Bone marrow (tissue), 2 donors: ENCODE data around the gene ABCC6.
"Not testable (repeated sequence)": the region's sequence is repeated elsewhere in the genome, so short reads cannot be mapped to it uniquely, and the experiment has no call there.

Experiments used
- DNase-seq, 2 donors: peaks; one replicate each; lab custom pipeline; 2025; lab: John Stamatoyannopoulos, UW

ABCC6 gene

DNA sequence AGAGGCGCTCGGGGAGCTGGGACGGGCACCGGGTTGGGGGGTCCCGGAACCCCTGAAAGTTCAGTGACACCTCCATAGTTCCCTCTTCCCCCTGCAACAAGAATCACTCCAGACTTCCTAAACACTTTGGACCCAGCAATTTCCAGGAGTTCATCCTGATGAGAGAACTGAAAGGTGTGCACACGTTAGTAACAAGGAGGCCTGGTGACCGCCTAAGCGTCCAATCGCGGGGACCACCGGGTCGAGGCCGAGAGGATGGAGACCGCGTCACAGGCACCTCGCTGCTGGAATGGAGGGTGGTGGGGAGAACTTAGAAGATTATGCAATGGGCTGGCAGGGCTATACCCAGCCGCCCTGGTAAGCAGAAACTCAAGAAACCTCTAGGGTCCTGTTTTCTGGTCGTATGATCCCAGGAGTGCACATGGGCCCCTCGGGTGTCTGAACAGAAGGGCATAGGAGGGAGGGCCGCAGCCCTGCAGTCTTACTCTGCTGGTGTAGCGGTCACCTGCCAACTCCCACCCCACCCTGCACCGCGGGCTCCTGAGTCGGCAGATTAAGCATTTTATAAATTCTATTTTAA, 458 bp upstream of the ABCC6 start:
- not testable (repeated sequence) for DNase-seq

DNA sequence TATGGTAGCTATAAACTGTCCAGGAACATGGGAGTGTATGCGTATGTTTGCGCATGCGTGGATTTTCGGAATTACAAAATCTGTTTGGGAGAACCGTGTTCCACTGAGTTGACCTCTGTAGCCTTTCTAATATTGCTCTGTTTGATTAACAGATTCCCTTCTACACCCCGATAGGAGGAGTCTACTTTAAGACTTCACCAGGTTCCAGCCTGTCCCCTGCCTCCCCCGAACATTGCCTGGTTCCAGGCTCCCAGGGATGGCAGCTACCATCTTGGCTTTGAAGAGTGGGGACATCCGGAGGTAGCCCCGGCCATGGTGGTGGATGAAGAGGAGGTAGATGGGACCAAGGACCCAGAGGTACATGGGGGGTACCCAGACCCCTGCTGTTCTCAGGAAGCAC, 1.9 kb downstream of the ABCC6 start:
- DNase-seq = not testable (repeated sequence)

DNA sequence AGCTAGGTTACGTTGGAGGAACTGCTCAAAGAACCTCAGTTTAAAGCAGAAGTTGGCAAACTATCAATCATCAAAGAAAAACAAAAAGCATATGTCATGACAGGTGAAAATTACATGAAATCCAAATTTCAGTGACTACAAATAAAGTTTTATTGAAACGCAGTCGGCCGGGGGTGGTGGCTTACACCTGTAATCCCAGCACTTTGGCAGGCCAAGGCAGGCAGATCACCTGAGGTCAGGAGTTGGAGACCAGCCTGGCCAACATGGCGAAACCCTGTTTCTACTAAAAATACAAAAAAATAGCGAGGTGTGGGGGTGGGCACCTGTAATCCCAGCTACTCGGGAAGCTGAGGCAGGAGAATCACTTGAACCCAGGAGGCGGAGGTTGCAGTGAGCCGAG, 2.8 kb downstream of the ABCC6 start:
- not testable (repeated sequence) for DNase-seq

DNA sequence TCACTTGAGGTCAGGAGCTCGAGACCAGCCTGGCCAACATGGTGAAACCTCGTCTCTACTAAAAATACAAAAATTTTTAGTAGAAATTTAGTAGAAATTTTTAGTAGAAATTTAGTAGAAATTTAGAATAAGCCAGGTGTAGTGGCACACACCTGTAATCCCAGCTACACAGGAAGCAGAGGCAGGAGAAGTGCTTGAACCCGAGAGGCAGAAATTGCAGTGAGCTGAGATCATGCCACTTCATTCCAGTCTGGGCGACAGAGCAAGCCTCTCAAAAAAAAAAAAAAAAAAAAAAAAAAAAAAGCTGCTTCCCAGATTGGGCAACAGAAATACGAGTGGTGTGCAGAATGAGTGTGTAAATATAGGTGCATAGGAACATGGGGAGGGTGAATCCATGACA, 4.5 kb downstream of the ABCC6 start:
- not testable (repeated sequence) for DNase-seq

DNA sequence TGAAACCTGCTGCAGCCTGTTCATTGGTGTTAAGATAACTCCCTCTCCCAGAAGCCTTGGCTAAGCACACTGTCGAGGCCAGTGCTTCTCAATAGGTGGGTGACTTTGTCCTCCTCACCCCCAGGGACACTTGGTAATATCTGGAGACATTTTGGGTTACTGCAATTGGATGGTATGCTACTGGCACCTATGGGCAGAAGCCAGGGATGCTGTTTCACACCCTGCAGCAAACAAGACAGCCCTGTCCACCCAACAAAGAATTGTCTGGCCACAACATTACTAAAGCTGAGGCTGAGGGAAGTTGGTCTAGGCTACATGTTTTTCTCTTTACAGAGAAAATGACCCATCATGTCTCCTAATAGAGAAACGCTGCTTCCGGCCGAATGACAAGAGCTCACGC, 4.9 kb downstream of the ABCC6 start:
- not testable (repeated sequence) for DNase-seq

DNA sequence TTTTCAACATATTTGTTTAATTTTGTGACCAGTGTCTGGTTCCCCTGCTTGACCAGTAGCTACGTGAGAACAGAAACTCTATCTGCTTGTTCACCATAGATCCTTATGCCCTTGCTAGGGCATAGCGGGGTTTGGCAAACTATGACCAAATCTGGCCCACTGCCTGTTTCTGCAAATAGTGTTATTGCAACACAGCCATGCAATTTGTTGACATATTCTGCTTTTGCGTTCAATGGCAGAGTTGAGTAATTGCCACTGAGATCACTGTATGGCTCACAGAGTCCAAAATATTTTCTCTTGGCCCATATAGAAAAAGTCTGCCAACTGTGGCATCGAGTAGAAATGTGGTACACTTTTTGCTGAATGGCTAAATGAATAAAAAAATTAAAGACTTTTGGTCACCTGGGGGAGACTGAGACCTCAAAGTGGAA, 9.4 kb downstream of the ABCC6 start:
- DNase-seq = not testable (repeated sequence)

DNA sequence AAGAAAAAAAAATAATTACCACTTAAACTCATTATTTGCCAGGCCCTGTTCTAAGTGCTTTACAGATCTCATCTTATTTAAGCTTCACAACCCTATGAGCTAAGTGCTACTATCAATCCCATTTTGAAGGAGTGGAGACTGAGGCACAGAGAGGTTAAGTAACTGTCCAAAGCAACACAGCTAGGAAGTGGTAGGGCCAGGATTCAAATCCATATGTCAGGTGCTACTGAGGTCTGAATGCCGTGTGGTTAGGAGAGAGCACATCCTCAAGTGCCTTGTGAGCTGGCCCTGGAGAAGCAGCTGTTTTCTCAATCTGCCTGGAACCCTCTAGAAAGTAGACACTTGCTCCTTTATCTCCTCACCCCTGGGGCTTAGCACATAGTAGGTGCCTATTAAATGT, 11.9 kb downstream of the ABCC6 start:
- not testable (repeated sequence) for DNase-seq

DNA sequence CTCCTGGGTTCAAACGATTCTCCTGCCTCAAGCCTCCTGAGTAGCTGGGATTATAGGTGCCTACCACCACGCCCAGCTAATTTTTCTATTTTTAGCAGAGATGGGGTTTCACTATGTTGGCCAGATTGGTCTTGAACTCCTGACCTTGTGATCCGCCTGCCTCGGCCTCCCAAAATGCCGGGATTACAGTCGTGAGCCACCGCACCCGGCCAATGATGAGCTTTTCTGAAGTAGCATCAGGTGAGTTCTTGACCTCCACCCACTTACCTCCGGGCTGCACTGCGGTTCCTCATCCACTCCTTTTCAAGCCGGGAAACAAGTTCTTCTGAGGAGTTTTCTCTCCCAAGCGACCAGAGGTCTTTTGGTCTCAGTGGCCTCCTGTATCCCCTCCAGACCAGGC, 14.8 kb downstream of the ABCC6 start:
- DNase-seq = not testable (repeated sequence)

DNA sequence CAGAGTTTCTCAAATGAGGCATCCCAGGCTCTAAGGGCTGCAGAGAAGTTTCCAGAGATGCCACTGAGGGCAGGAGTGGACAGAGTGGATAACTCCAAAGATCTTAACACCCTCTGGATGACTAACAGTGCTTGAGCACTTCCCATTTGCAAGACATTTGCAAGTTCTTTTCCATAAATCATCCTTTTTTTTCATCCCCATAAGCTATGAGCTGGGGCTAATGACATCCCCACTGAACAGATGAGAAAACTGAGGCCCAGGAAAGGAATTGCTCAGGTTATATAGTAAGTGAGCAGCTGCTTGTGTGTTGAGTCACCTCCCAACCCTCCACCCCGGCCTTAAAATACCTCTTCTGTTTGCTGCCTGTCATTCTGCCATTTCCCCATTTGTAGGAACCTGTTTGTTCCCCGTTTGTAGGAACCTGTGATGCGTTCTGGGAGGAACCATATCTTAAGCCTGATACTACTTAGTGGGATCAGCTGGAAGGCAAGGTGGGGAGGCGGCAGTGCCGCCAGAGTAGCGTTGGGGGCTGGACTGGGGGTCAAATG, 15.4 kb downstream of the ABCC6 start:
- DNase-seq = not testable (repeated sequence)

DNA sequence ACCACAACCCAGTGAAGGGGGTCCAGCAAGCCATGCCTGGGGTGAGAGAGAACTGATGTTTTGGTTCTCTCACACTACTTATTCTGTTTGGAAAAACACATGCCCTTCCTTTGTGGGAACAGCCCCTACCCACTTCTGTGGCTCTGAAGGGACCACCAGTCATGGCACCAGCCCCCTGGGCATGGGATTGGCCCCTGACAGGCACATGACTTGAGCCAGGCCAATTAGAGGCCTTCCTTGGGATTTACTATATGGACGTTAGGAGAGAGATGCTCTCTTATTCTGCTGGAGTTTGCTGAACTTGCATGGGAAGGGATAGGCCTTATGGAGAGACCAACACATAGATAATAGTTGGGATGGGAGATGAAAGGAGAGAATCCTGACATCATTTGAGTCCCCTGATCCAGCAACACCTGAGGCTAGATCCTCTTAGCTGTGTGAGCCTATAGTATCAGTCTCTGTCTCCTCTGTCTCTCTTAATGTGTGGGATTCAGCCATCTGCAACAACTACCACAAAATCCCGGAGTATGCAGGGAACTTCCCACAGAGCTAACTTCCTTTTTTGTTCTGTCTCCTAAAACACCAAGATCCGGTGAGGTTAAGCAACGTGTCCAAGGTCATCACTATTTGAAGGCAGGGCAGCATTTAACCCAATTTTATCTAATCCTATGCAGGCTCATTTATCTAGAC, 16.1 kb downstream of the ABCC6 start:
- DNase-seq = not testable (repeated sequence)

DNA sequence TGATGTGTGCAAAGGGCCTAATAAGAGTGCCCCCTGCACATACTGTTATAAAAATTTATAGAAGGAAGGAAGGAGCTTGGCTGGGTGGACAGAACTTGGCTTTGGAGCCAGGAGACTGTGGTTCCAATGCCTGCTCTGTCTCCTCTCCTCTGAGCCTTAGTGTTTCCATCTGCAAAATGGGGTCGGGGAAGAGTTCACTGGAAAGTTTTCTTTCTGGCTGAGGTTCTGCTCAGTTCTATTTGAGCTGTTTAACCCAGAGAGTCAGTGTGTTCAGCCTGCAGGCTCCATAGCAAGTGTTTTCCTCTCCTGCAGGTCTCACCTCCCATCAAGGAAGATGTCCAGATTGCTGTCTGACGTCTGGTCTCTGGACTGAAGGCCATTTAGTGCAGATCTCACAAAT, 17.4 kb downstream of the ABCC6 start:
- DNase-seq = not testable (repeated sequence)

DNA sequence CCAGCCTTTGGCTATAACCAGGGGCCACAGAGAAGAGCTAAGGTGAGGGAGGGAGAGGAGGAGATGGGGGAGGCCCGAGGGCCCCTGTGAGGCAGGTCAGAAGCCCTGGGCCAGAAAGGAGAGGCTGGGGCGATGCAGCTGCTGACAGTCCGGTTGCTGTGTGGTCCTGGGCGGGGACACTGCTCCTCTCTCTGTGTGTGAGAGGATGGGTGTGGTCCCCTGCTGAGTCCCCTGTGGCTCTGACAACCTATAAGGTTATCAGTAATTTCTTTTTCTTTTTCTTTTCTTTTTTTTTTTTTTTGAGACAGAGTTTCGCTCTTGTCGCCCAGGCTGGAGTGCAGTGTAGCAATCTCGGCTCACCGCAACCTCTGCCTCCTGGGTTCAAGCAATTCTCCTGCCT, 18.7 kb downstream of the ABCC6 start:
- not testable (repeated sequence) for DNase-seq

DNA sequence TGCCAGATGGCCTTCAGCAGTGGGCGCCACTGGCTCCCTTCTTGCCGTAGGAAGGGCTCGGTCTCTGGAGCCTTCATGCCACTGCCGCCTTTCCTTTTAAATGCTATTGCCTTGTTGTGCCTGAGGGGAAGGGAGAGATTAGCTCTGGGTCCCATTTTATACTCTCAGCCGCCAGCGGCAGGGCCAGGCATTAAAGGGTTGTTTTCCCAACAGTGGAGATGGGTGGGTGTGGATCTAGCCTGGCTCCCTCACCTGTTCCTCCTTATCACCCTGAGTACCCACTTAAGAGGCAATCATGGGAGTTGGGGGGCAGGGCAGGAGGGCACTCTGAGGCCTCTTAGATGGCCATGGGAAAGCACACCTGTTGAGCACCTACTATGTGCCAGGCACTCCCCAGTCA, 19.8 kb downstream of the ABCC6 start:
- DNase-seq = not testable (repeated sequence)

DNA sequence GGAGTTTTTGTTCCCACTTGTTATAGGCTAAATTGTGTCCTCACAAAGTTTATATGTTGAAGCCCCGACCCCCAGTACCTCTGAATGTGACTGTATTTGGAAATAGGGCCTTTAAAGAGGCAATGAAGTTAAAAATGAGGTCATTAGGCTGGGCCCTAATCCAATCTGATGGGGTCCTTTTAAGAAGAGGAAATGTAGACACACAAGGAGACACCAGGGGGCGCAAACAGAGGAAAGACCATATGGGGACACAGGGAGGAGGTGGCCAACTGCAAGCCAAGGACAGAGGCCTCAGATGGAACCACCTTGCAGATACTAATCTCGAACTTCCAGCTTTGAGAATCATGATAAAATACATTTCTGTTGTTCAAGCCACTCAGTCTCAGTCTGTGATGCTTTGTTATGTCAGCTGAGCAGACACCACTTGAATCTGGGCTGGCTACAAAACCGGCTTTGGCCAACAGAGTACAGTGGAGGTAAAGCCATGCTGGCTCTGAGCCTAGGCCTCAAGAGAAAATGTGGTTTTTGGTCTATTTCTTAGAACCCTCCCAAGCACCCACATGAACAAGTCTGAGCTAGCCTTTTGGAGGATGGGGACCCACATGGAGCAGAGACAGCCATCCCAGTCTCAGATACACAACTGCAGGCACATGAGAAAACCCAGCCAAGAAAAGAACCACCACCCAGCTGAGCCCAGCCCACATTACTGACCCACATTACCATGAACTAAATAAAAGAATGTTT, 20.7 kb downstream of the ABCC6 start:
- peak in 1 of 2 donors; percentile 7 for DNase-seq

DNA sequence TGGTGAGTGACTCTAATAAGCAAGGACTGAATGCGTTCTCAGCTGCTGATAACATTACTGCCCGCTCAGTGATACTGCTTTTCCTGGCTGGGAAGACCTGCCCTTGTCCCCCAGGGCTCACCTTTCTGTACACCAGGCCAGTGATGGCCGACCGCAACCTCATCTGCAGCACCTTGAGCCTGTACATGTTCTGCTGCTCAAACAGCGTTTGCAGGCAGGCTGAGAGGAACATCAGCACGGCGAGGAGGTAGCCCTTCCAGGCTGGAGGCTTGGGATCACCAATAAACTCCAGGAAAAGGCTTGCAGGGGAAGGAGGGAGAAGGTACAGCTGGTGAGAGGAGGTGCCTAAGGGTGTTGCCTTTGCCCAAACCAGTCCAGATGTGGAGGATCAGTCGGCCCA, 21.4 kb downstream of the ABCC6 start:
- DNase-seq = not testable (repeated sequence)

DNA sequence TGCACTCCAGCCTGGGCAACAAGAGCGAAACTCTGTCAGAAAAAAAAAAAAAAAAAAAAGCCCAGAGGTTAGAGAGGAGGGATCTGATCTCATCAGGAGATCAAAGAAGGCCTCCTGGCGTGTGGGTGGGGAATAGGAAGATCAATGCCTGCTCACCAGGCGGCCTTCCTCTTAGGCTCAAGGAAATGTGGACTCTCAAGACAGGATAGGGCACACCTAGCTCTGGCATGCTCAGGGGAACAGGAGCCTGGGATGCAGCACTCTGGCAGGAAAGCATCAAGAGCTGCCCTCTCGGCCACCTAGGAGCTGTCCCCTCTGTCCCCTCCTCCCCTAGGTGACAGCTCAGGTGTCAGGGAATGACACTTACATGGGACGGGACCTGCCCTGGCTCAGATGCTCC, 22.9 kb downstream of the ABCC6 start:
- DNase-seq = not testable (repeated sequence)

DNA sequence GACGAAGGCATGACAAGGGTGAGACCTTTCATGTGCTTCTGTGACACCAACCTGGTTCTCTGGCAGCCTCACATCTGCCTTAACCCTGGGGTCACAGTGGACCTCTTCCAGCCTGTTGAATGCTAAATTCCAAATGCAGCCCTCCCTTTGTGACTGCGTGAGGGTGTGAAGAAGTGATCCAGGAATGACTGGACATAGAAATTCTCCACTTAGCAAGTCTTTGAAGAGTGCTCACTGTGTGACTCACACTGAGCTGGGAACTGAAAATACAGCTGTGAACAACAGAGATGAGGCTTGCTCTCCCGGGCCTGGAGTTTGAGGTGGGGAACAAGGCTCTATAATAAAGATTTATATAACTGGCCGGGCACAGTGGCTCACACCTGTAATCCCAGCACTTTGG, 23.9 kb downstream of the ABCC6 start:
- not testable (repeated sequence) for DNase-seq

DNA sequence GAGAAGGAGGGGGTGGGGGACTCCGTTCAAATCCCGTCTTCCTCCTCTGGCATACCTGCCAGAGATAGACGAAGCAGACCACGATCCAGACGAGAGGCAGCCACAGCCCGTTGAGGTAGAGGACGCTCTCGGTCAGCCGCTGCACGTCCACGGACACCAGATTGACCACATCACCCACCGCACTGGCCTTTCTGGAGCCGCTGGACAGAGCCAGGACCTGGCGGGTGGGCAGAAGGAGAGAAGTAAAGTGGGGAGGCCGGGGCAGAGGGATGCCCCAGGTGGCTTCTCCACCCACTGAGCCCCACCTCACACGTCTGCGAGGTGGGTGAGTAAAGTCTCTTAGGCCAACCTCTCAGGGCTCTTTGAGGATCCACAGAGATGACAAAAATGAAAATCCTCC, 25.3 kb downstream of the ABCC6 start:
- DNase-seq = no peak

DNA sequence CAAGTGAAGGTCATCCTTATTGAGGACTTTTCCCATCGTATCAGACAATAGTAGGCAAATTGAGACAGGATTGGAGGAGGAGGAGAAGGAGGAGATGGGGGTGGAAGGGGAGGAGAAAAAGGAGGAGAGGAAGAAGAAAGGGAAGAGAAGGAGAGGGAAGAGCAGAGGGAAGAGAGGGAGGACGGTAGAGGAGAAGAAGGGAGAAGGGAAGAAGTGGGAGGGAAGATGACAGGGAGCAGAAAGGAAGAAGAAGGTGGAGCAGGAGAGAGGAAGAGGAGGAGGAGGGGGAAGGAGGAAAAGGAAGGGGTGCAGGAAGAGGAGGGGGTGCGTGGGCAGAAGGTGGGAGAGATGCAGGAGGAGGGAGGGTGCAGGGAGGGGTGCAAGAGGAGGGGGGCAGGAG, 26.0 kb downstream of the ABCC6 start:
- no peak for DNase-seq

DNA sequence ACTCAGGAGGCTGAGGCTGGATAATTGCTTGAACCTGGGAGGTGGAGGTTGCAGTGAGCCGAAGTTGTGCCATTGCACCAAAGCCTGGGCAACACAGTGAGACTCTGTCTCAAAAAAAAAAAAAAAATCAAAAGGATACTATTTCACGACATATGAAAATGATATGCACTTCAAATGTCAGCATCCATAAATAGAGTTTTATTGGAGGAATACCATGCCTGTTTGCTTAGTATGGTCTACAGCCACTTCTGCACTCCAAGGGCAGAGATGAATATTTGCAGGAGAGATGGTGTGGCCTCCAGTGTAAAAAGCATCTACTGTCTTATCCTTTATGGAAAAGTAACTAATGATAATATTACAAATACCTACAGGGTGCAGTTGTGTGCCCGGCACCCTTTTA, 27.2 kb downstream of the ABCC6 start:
- DNase-seq = no peak

DNA sequence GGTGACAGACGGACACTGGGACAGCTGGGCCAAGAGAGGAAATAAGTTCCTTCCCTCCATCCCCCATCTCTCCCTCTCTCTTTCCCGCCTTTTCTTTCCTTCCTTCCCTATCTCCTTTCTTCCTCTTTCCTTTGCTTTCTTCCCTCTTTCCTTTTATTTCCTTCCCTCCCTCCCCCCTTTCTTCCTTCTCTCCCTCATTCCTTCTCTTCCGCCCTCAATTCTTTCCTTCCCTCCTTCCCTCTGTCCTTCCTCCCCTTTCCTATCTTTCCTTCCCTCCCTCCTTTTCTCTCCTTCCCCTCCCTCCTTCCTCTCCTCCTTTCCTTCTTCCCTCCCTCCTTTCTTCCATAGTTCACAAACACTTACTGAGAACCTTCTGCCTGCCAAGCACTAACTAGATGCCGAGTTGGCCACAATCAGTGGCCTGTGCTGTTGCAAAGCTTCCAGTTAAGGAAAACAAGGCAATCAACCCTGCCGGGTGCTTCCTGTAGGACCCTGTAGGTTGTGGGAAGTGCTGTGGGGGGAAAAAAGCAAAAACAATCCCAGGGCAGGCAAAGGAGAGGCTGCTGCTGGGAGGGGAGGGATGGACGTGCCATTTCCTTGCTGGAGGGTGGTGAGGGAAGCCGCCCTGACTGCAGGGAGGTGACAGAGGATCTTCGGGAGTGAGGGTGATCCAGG, 31.7 kb downstream of the ABCC6 start:
- no peak for DNase-seq

DNA sequence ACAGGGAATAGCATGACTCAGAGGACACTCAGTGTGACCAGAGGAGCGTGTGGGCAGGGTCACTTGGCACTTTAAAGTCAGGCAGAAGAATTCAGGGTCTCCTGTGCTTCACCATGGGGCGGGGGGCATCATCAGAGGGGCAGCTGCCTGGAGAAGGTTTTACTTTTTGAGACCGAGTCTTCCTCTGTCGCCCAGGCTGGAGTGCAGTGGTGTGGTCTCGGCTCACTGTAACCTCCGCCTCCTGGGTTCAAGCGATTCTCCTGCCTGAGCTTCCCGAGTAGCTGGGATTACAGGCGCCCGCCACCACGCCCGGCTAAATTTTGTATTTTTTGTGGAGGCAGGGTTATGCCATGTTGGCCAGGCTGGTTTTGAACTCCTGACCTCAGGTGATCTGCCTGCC, 32.3 kb downstream of the ABCC6 start:
- DNase-seq = not testable (repeated sequence)
